ENCODE data around the gene TLE7. TPM values are rescaled to one million over a fixed set of nuclear protein-coding genes. Genes with fewer than 3 reads are reported as not detected.

TLE7 gene
- total RNA-seq, 4 donors from 2014 or later: not detected

GRCh38 chr16:71482569-71482968, 40.7 kb upstream of the TLE7 start:
- H3K9me3 ChIP-seq: no peaks in the 10 kb centered on the region
- no peaks in the 10 kb centered on the region for H3K27me3 ChIP-seq
- no peaks in the 10 kb centered on the region for H3K36me3 ChIP-seq
- no peak for DNase-seq
- no peak overlapping the region for H3K4me3 ChIP-seq
- H3K4me1 ChIP-seq: peaks cover 3 to 6% of the 10 kb centered on the region in 2 donors
- intact Hi-C loops (cut with DNase I; ENCODE audit: low total_unique reads): no loop called here
- no peak overlapping the region for H3K27ac ChIP-seq
- TF ChIP-seq POLR2A (IDR thresholded peaks at IDR 0.05) (no peak), CTCF (IDR thresholded peaks at IDR 0.05) (no peak)

GRCh38 chr16:71480956-71481355, 39.1 kb upstream of the TLE7 start:
- no peaks in the 10 kb centered on the region for H3K9me3 ChIP-seq
- H3K27ac ChIP-seq: no peak overlapping the region
- H3K4me1 ChIP-seq: peaks cover 3 to 6% of the 10 kb centered on the region in 2 donors
- TF ChIP-seq CTCF (IDR thresholded peaks at IDR 0.05): no peak
- TF ChIP-seq POLR2A (IDR thresholded peaks at IDR 0.05): no peak
- DNase-seq: no peak
- H3K36me3 ChIP-seq: no peaks in the 10 kb centered on the region
- H3K27me3 ChIP-seq: no peaks in the 10 kb centered on the region
- intact Hi-C loops (cut with DNase I; ENCODE audit: low total_unique reads): no loop called here
- no peak overlapping the region for H3K4me3 ChIP-seq

- no peak overlapping the region for H3K27ac ChIP-seq
- peaks cover 3 to 6% of the 10 kb centered on the region in 2 donors for H3K4me1 ChIP-seq
- no peak for DNase-seq
- TF ChIP-seq POLR2A (IDR thresholded peaks at IDR 0.05): no peak
- no peak for TF ChIP-seq CTCF (IDR thresholded peaks at IDR 0.05)
- intact Hi-C loops (cut with DNase I; ENCODE audit: low total_unique reads): no loop called here
- no peaks in the 10 kb centered on the region for H3K36me3 ChIP-seq
- H3K27me3 ChIP-seq: no peaks in the 10 kb centered on the region
- no peak overlapping the region for H3K4me3 ChIP-seq
- no peaks in the 10 kb centered on the region for H3K9me3 ChIP-seq
Observed at GRCh38 chr16:71479420-71479819, 37.6 kb upstream of the TLE7 start.

GRCh38 chr16:71476457-71477124, 34.7 kb upstream of the TLE7 start:
- no peak overlapping the region for H3K4me3 ChIP-seq
- DNase-seq: no peak
- H3K4me1 ChIP-seq: no peaks in the 10 kb centered on the region
- no peaks in the 10 kb centered on the region for H3K9me3 ChIP-seq
- H3K27me3 ChIP-seq: no peaks in the 10 kb centered on the region
- no peak for TF ChIP-seq POLR2A (IDR thresholded peaks at IDR 0.05)
- TF ChIP-seq CTCF (IDR thresholded peaks at IDR 0.05): no peak
- no peak overlapping the region for H3K27ac ChIP-seq
- no peaks in the 10 kb centered on the region for H3K36me3 ChIP-seq
- intact Hi-C loops (cut with DNase I; ENCODE audit: low total_unique reads): no loop called here

- Histone ChIP-seq H3K4me3 (no peak overlapping the region), H3K9me3 (no peaks in the 10 kb centered on the region), H3K27ac (no peak overlapping the region), H3K27me3 (no peaks in the 10 kb centered on the region), H3K36me3 (no peaks in the 10 kb centered on the region), H3K4me1 (no peaks in the 10 kb centered on the region)
- DNase-seq: no peak
- TF ChIP-seq CTCF (IDR thresholded peaks at IDR 0.05): no peak
- no peak for TF ChIP-seq POLR2A (IDR thresholded peaks at IDR 0.05)
- intact Hi-C loops (cut with DNase I; ENCODE audit: low total_unique reads): no loop called here
Observed at GRCh38 chr16:71474864-71475263, 33.0 kb upstream of the TLE7 start.

All from uterus (tissue), 4 donors.